Measurements from ENCODE around the gene SPG7. TPM values are rescaled to one million over a fixed set of nuclear protein-coding genes. Genes with fewer than 3 reads are reported as not detected.

Gene SPG7
- total and polyA plus RNA-seq, 9 of the 15 experiments (the other 6 are each of a cell fraction or from before 2014, with no cell fraction given) = 5.8 to 89.1 (median 49.4) TPM

GRCh38 chr16:89540557-89540956 lies 32.4 kb downstream of the SPG7 start (continued):
- no peak for TF ChIP-seq RBM22 (IDR thresholded peaks at IDR 0.05; ENCODE audit: low read depth, low read length, poor library complexity, severe bottlenecking)
- TF ChIP-seq ZNF274 (IDR thresholded peaks at IDR 0.05; ENCODE audit: borderline replicate concordance, low read depth, low read length) = no peak

GRCh38 chr16:89541792-89542191 lies 33.6 kb downstream of the SPG7 start:
- peak overlapping the region in 1 of 2 experiments; percentile 52; a peak in 1 of 4 replicates for H3K9ac ChIP-seq (ENCODE audit: insufficient read depth in 1 of 2, low read depth in 2 of 2, low read length in 2 of 2)
- H3K27ac ChIP-seq (ENCODE audit: extremely low read depth, low read depth, low read length) = no peak overlapping the region
- no peaks in the 10 kb centered on the region for H3K9me3 ChIP-seq (replicated peaks; ENCODE audit: control insufficient read depth, insufficient read depth, low read depth, low read length)
- intact Hi-C loops (cut with micrococcal nuclease) (no loop called here), in situ Hi-C loops (cut with MboI) (no loop called here)
- H3K79me2 ChIP-seq (ENCODE audit: control insufficient read depth, insufficient read depth, low read length) = no peaks in the 10 kb centered on the region
- H4K20me1 ChIP-seq (replicated peaks; ENCODE audit: control insufficient read depth, insufficient read depth, low read length) = 0 out of 2 replicates have a peak, but pooled peaks cover 6% of the 10 kb centered on the region
- ATAC-seq (no peak), FAIRE-seq (no peak), DNase-seq (ENCODE audit: extremely low read depth in 1 of 4, low spot score in 3 of 4) (no peak)
- ChIA-PET POLR2A (interaction anchor here (0.8 to 0.9 kb wide), 2 partner anchors 8 to 10 kb away, joined by 3 to 5 read pairs; no protein-coding TSS in a partner anchor), CTCF (ENCODE audit: low intra/inter-chr PET ratio) (no interaction called here)
- no peak overlapping the region for H3K4me3 ChIP-seq
- TF ChIP-seq U2AF1 (optimal IDR thresholded peaks at IDR 0.05; ENCODE audit: low read depth, low read length) (no peak), POLR2G (IDR thresholded peaks at IDR 0.05; ENCODE audit: low read depth, low read length) (peak; percentile 46)
- H3K4me2 ChIP-seq (ENCODE audit: insufficient read depth, low read length) = no peak overlapping the region
- no peaks in the 10 kb centered on the region for H3K27me3 ChIP-seq (ENCODE audit: control insufficient read depth in 2 of 2, insufficient read depth in 2 of 2, low read length in 2 of 2)
- BruUV-seq (replicated peaks) = no TSS peak
- H2AFZ ChIP-seq (ENCODE audit: low read depth, low read length) = no peak overlapping the region
- peaks cover 0 to 17% of the 10 kb centered on the region in 2 experiments; a peak in 3 of 5 replicates for H3K4me1 ChIP-seq (replicated peaks in 1 of 2; ENCODE audit: control insufficient read depth in 2 of 2, insufficient read depth in 2 of 2, low read length in 2 of 2)
- H3K9me1 ChIP-seq (ENCODE audit: control insufficient read depth, insufficient read depth, low read length) = no peaks in the 10 kb centered on the region
- WGBS (ENCODE audit: insufficient coverage, low coverage, missing lambda C conversion rate) = 97% methylated on average over 13 of the region's 21 CpGs
- H3K36me3 ChIP-seq (ENCODE audit: control insufficient read depth, insufficient read depth, low read length) = peaks cover 72% of the 10 kb centered on the region; the same call in 1 of the 3 replicates
